ENCODE measurements around the gene PIEZO1.

Gene PIEZO1

GRCh38 chr16:88746506-88746905 lies 38.5 kb downstream of the PIEZO1 start:
- DNase-seq = no peak

GRCh38 chr16:88744577-88745521 lies 40.2 kb downstream of the PIEZO1 start:
- DNase-seq = no peak

- peak; percentile 11 for DNase-seq
Observed at GRCh38 chr16:88743693-88744576, 41.1 kb downstream of the PIEZO1 start.

DNA sequence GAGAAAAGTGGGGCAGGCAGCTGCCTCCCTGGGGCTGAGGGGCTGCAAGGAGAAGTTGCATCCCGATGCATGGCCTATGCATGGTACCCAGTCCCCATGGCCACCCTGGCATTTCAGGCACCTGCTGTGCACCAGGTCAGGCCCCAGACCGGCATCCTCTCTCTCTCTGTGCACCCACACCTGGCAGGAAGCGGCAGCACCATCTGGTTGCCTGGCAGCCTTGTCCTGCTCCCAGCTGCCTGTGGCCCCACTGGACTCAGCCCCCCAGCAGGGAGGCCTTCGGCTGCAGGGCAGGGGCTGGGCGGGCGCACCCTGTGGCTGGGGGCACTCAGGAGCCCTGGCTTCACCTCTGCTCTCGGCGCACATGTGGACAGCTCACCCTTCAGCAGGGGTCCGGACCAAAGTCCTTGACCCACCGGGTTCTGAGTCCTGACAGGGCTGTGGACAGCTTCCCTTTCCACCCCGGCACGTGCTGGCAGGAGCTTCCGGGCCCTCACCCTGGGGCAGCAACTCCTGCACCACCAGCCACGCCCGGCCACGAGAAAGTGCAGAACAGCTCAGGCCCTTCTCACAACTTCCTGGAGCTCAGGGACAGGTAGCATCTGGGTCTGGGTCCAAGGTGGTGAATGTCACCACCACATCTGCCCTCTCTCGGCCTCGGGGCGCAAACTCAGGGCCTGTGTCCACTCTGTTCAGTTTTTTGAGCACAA lies 42.0 kb downstream of the PIEZO1 start:
- no peak for DNase-seq

DNA sequence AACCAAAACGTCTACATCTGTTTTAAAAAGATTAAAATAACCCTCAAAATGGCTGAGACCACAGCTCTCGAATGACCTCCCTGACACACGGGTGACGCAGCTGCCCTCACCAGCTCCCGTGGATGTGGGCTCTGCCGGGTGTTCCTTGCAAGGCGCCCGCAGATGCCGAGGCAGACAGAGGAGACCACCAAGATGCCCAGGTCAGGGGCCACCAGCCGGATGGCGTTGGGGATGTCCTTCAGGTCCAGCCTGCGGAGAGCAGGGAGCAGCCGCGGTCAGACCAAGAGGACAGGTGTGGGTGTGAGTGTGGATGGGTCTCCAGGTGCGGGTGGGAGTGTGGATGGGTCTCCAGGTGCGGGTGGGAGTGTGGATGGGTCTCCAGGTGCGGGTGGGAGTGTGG lies 43.7 kb downstream of the PIEZO1 start:
- no peak for DNase-seq

DNA sequence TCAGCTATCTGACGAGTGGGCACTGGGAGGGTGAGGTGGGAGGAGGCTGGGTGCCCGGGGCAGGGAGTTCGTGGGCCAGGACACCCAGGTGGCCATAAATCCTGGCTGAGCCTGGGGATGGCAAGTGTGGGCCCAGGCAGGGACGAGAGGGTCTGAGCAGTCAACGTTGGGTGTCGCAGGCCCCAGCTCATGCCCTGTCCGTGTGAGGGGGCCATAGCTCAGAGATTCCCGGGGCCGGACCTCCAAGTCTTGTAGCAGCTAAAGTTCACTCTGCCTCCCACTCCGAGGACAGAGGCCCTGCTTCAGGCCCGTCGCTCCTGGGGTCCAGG lies 44.3 kb downstream of the PIEZO1 start:
- DNase-seq = no peak

- DNase-seq = no peak
Observed at GRCh38 chr16:88739977-88740726, 44.9 kb downstream of the PIEZO1 start.

GRCh38 chr16:88739139-88739976 lies 45.7 kb downstream of the PIEZO1 start:
- DNase-seq = no peak

- no peak for DNase-seq
Observed at GRCh38 chr16:88738151-88739084, 46.6 kb downstream of the PIEZO1 start.

DNA sequence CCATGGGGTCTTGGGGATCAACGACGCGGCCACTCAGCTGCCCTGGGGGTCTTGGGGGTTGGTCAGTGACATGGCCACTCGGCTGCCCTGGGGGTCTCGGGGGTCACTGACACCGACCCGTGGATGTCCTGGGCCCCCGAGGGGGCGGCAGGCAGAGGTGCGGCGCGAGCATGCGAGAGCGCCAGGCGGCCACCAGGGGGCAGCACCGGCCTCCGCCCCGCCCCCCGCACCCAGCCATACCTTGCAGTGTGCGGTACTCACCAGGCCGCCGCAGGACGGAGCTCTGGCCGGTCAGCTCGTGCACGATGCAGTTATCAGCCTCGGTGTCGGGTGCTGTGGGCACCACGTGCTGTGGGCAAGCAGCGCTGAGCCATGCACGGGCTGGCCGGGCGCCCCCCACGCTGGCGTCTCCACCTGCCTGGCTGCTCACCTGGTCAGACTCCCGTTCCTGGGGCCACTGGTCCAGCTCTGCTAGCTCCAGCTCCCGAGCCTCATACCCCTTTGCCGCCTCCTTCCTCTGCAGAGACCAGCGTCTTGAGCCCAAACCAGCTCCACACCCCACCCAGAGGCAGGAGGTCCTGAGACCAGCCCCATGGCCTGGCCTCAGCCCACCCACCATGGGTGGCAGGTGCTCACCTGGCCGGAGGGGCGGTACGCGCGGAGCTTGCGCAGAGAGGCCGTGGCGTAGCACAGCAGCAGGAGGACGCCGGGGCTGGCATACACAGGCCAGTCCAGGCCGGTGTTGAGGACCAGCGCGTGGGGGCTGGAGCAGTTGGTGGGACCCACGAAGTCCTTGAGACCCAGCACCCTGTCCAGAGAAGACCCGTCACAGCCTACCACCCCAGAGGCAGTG lies 47.5 kb downstream of the PIEZO1 start:
- peak; percentile 2 for DNase-seq

GRCh38 chr16:88736496-88736895 lies 48.5 kb downstream of the PIEZO1 start:
- DNase-seq = no peak

GRCh38 chr16:88736088-88736487 lies 48.9 kb downstream of the PIEZO1 start:
- DNase-seq = no peak

GRCh38 chr16:88735616-88736015 lies 49.4 kb downstream of the PIEZO1 start:
- DNase-seq = no peak

GRCh38 chr16:88735121-88735520 lies 49.9 kb downstream of the PIEZO1 start:
- no peak for DNase-seq

DNA sequence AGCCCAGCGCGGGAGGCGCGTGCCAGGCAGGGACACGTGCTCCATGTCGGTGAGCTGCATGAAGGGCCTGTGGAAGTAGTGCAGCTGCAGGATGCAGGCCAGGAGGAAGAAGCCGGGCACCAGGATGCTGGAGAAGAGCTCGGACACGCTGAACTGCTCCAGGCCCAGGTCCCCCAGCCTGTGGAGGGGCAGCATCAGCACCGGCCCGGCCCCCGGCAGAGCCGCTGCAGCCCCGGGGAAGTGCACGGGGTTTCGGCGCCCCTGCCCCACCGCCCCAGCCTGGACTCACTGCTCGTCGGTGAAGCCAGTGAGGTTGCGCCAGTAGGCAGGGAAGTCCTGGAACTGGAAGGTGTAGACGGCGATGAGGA lies 50.7 kb downstream of the PIEZO1 start:
- DNase-seq = no peak

GRCh38 chr16:88733630-88734360 lies 51.2 kb downstream of the PIEZO1 start:
- no peak for DNase-seq

- DNase-seq = no peak
Observed at GRCh38 chr16:88732961-88733294, 52.1 kb downstream of the PIEZO1 start.

GRCh38 chr16:88732172-88732960 lies 52.7 kb downstream of the PIEZO1 start:
- no peak for DNase-seq
